ENCODE results near the gene IGFBP2. TPM values are rescaled to one million over a fixed set of nuclear protein-coding genes. Genes with fewer than 3 reads are reported as not detected.

IGFBP2 gene
- total and polyA plus RNA-seq, 2 donors (not counting 1 experiment from before 2014, with no cell fraction given) = not detected

- ChIA-PET CTCF (no interaction called here), POLR2A (no interaction called here)
- Histone ChIP-seq H3K27me3 (replicated peaks in 1 of 4; ENCODE audit: control extremely low read depth in 1 of 4, control insufficient read depth in 3 of 4, insufficient read depth in 4 of 4, low read length in 3 of 4) (no peaks in the 10 kb centered on the region), H3K4me2 (replicated peaks; ENCODE audit: low read depth, low read length, poor library complexity, severe bottlenecking) (no peak overlapping the region), H3K79me2 (ENCODE audit: control insufficient read depth, insufficient read depth, low read length) (no peaks in the 10 kb centered on the region), H2AFZ (ENCODE audit: insufficient read depth, low read depth, low read length, poor library complexity, severe bottlenecking) (no peak overlapping the region), H3K9ac (ENCODE audit: low read length) (no peak overlapping the region), H3K9me3 (ENCODE audit: control extremely low read depth in 1 of 3, control insufficient read depth in 2 of 3, insufficient read depth in 1 of 3, low read length in 2 of 3) (no peaks in the 10 kb centered on the region), H3K36me3 (replicated peaks in 1 of 2; ENCODE audit: control extremely low read depth in 1 of 2, control insufficient read depth in 1 of 2, extremely low read depth in 1 of 2, insufficient read depth in 2 of 2, low read length in 1 of 2) (no peaks in the 10 kb centered on the region), H3K4me1 (ENCODE audit: control insufficient read depth in 2 of 2, insufficient read depth in 2 of 2, low read length in 2 of 2) (no peaks in the 10 kb centered on the region), H4K20me1 (ENCODE audit: control insufficient read depth, insufficient read depth, low read length, poor library complexity, severe bottlenecking) (no peaks in the 10 kb centered on the region), H3K27ac (ENCODE audit: low read length in 2 of 2) (no peak overlapping the region), H3K4me3 (ENCODE audit: control extremely low read depth in 1 of 5, extremely low read depth in 1 of 5, insufficient read depth in 1 of 5, low read depth in 2 of 5, low read length in 4 of 5) (no peak overlapping the region)
- no peak for DNase-seq
- Mint-ChIP-seq H3K27ac (no peak overlapping the region), H3K4me1 (no peaks in the 10 kb centered on the region), H3K4me3 (no peak overlapping the region), H3K9me3 (ENCODE audit: insufficient read depth) (no peaks in the 10 kb centered on the region), H3K27me3 (peaks cover 19% of the 10 kb centered on the region)
- TF ChIP-seq EZH2 (IDR thresholded peaks at IDR 0.05; ENCODE audit: borderline replicate concordance, insufficient read depth, low read depth, low read length, poor library complexity, severe bottlenecking) (no peak), CTCF (IDR thresholded peaks at IDR 0.05) (no peak)
- intact Hi-C loops (cut with micrococcal nuclease) = no loop called here
- no peak for ATAC-seq (ENCODE audit: low read depth)
- 90% methylated on average over 9 of the region's 13 CpGs for WGBS (ENCODE audit: insufficient coverage)
Observed at GRCh38 chr2:216617159-216617815, 15.9 kb upstream of the IGFBP2 start.

GRCh38 chr2:216618785-216619184, 14.4 kb upstream of the IGFBP2 start:
- WGBS (ENCODE audit: insufficient coverage) = 86% methylated on average over 3 of the region's 7 CpGs
- Histone ChIP-seq H3K27ac (ENCODE audit: low read length in 2 of 2) (no peak overlapping the region), H3K9me3 (ENCODE audit: control extremely low read depth in 1 of 3, control insufficient read depth in 2 of 3, insufficient read depth in 1 of 3, low read length in 2 of 3) (peaks cover 0 to 2% (median 0%) of the 10 kb centered on the region in 3 donors), H3K9ac (ENCODE audit: low read length) (no peak overlapping the region), H4K20me1 (ENCODE audit: control insufficient read depth, insufficient read depth, low read length, poor library complexity, severe bottlenecking) (no peaks in the 10 kb centered on the region), H3K79me2 (ENCODE audit: control insufficient read depth, insufficient read depth, low read length) (no peaks in the 10 kb centered on the region), H3K36me3 (replicated peaks in 1 of 2; ENCODE audit: control extremely low read depth in 1 of 2, control insufficient read depth in 1 of 2, extremely low read depth in 1 of 2, insufficient read depth in 2 of 2, low read length in 1 of 2) (no peaks in the 10 kb centered on the region), H3K4me1 (ENCODE audit: control insufficient read depth in 2 of 2, insufficient read depth in 2 of 2, low read length in 2 of 2) (no peaks in the 10 kb centered on the region), H3K27me3 (replicated peaks in 1 of 4; ENCODE audit: control extremely low read depth in 1 of 4, control insufficient read depth in 3 of 4, insufficient read depth in 4 of 4, low read length in 3 of 4) (no peaks in the 10 kb centered on the region), H3K4me2 (replicated peaks; ENCODE audit: low read depth, low read length, poor library complexity, severe bottlenecking) (no peak overlapping the region), H2AFZ (ENCODE audit: insufficient read depth, low read depth, low read length, poor library complexity, severe bottlenecking) (no peak overlapping the region), H3K4me3 (ENCODE audit: control extremely low read depth in 1 of 5, extremely low read depth in 1 of 5, insufficient read depth in 1 of 5, low read depth in 2 of 5, low read length in 4 of 5) (no peak overlapping the region)
- Mint-ChIP-seq H3K4me3 (no peak overlapping the region), H3K27ac (no peak overlapping the region), H3K4me1 (no peaks in the 10 kb centered on the region), H3K27me3 (peaks cover 10% of the 10 kb centered on the region), H3K9me3 (ENCODE audit: insufficient read depth) (no peaks in the 10 kb centered on the region)
- DNase-seq = no peak
- intact Hi-C loops (cut with micrococcal nuclease) = no loop called here
- no peak for ATAC-seq (ENCODE audit: low read depth)
- TF ChIP-seq CTCF (IDR thresholded peaks at IDR 0.05) = no peak
- POLR2A ChIA-PET = no interaction called here
- CTCF ChIA-PET = no interaction called here
